SK-N-SH (cell line): ENCODE measurements around the gene MAGEA8. TPM values are rescaled to one million over a fixed set of nuclear protein-coding genes. Genes with fewer than 3 reads are reported as not detected.

Experiments
- CTCF ChIA-PET: fragments of 300-600, 350-600 bp; formaldehyde crosslinking; extraction: SDS; loops from one replicate; lab custom pipeline; 2021; lab: Yijun Ruan, JAX
- POLR2A ChIA-PET: fragments of 350-600 bp; sonication (Branson Sonifier 250); formaldehyde crosslinking; extraction: SDS; loops from one replicate; lab custom pipeline; 2020; ENCODE audit warnings: antibody characterized with exemption, inconsistent platforms; lab: Yijun Ruan, JAX
- DNase-seq: peaks from one replicate; pipeline ENCODE4 v3.0.0; 2012
- H2AFZ ChIP-seq: fragments of 200-600 bp; sonication (generic); 2 replicates; pipeline ENCODE4 v1.8.1; 2016; ENCODE audit warnings: antibody characterized with exemption, mild to moderate bottlenecking, low read depth
- H3F3A ChIP-seq: fragments of 200-600 bp; sonication (generic); replicated peaks from 2 replicates; pipeline ENCODE3; 2016; ENCODE audit warnings: antibody characterized with exemption, mild to moderate bottlenecking; ENCODE audit not compliant: insufficient read depth
- H3K27ac ChIP-seq, 2 experiments: fragments of 200-500 bp in 1 of 2; fragments of 200-600 bp in 1 of 2; sonication (Bioruptor generic) in 1 of 2; sonication (generic), shearing (Covaris generic) in 1 of 2; 2 replicates each; pipeline versions ENCODE4 v1.5.1 to v1.6.1; 2014 to 2016; ENCODE audit warnings: low read depth in 2 of 2, inconsistent platforms in 1 of 2, low read length in 1 of 2, mild to moderate bottlenecking in 1 of 2, mixed read lengths in 1 of 2
- H3K27me3 ChIP-seq: fragments of 200-600 bp; sonication (generic), shearing (Covaris generic); 2 replicates; pipeline ENCODE4 v1.6.1; 2016; ENCODE audit warnings: mixed run types; ENCODE audit not compliant: insufficient read depth
- H3K36me3 ChIP-seq, 2 experiments: fragments of 200-500 bp in 1 of 2; fragments of 200-600 bp in 1 of 2; sonication (Bioruptor generic) in 1 of 2; sonication (generic) in 1 of 2; replicated peaks in 1 of 2; 2 replicates each; pipeline versions ENCODE3 to v1.5.1; 2014 to 2016; ENCODE audit warnings: low read length in 1 of 2, mild to moderate bottlenecking in 1 of 2; ENCODE audit not compliant: insufficient read depth in 2 of 2, control insufficient read depth in 1 of 2
- H3K4me1 ChIP-seq, 2 experiments: fragments of 200-500 bp in 1 of 2; fragments of 200-600 bp in 1 of 2; sonication (Bioruptor generic) in 1 of 2; sonication (generic), shearing (Covaris generic) in 1 of 2; 2 replicates each; pipeline versions ENCODE4 v1.5.1 to v1.6.1; 2014 to 2016; ENCODE audit warnings: low read depth in 1 of 2, low read length in 1 of 2, mixed run types in 1 of 2; ENCODE audit not compliant: insufficient read depth in 2 of 2, control insufficient read depth in 1 of 2
- H3K4me2 ChIP-seq: fragments of 200-600 bp; sonication (generic), shearing (Covaris generic); 2 replicates; pipeline ENCODE4 v1.6.1; 2017; ENCODE audit warnings: mixed run types
- H3K4me3 ChIP-seq, 2 experiments: fragments of 200-500 bp in 1 of 2; fragments of 200-600 bp in 1 of 2; sonication (Bioruptor generic) in 1 of 2; sonication (generic), shearing (Covaris generic) in 1 of 2; 2 replicates each; pipeline versions ENCODE4 v1.5.1 to v1.8.1; 2014 to 2016; ENCODE audit warnings: low read depth in 2 of 2, inconsistent platforms in 1 of 2, low read length in 1 of 2, mild to moderate bottlenecking in 1 of 2, mixed read lengths in 1 of 2, moderate library complexity in 1 of 2
- H3K79me2 ChIP-seq: fragments of 200-600 bp; sonication (generic); 2 replicates; pipeline ENCODE4 v1.8.1; 2017; ENCODE audit warnings: mild to moderate bottlenecking; ENCODE audit not compliant: insufficient read depth
- H3K9ac ChIP-seq: fragments of 200-600 bp; sonication (generic); 2 replicates; pipeline ENCODE4 v1.6.1; 2017; ENCODE audit warnings: mixed run types
- H3K9me2 ChIP-seq: fragments of 200-600 bp; sonication (generic); 2 replicates; pipeline ENCODE4 v1.6.1; 2017; ENCODE audit warnings: mixed run types
- H3K9me3 ChIP-seq: fragments of 200-600 bp; sonication (generic); 2 replicates; pipeline ENCODE4 v1.6.1; 2017; ENCODE audit warnings: mixed run types, mild to moderate bottlenecking, moderate library complexity
- H4K20me1 ChIP-seq: fragments of 200-600 bp; sonication (generic); 2 replicates; pipeline ENCODE4 v1.6.1; 2017; ENCODE audit warnings: mild to moderate bottlenecking, mixed run types; ENCODE audit not compliant: insufficient read depth
- CHD2 ChIP-seq: fragments of 150-350 bp; IDR thresholded peaks from 2 replicates; pipeline ENCODE4 v1.6.1; 2018; ENCODE audit warnings: low read length; ENCODE audit not compliant: partially characterized antibody
- ELF1 ChIP-seq: IDR thresholded peaks from 2 replicates; pipeline ENCODE4 v1.4.0; 2012
- EP300 ChIP-seq, 2 experiments: IDR thresholded peaks; 2 replicates each; pipeline versions ENCODE4 v1.4.0 to v1.6.1; 2012; ENCODE audit warnings: borderline replicate concordance in 1 of 2, low read depth in 1 of 2, low read length in 1 of 2
- EZH2phosphoT487 ChIP-seq: fragments of 200-600 bp; sonication (generic); IDR thresholded peaks from 2 replicates; pipeline ENCODE4 v1.6.1; 2017; ENCODE audit warnings: low read depth, mixed run types, mild to moderate bottlenecking, antibody characterized with exemption, moderate library complexity, borderline replicate concordance
- FOSL2 ChIP-seq: IDR thresholded peaks from 2 replicates; pipeline ENCODE4 v1.4.0; 2012; ENCODE audit warnings: low read depth, mild to moderate bottlenecking, moderate library complexity, borderline replicate concordance
- GABPA ChIP-seq: IDR thresholded peaks from 2 replicates; pipeline ENCODE4 v1.4.0; 2012; ENCODE audit warnings: low read depth, mild to moderate bottlenecking
- GATA2 ChIP-seq: sonication (generic); formaldehyde crosslinking; IDR thresholded peaks from 2 replicates; pipeline ENCODE4 v1.5.0; 2020; ENCODE audit warnings: mild to moderate bottlenecking, missing genetic modification reagents
- IRF3 ChIP-seq: fragments of 150-350 bp; IDR thresholded peaks from 2 replicates; pipeline ENCODE4 v1.6.1; 2016; ENCODE audit warnings: mild to moderate bottlenecking, low read depth, low read length
- POLR2AphosphoS5 ChIP-seq: IDR thresholded peaks from 2 replicates; pipeline ENCODE4 v1.6.1; 2012; ENCODE audit warnings: low read depth, low read length
- RCOR1 ChIP-seq: fragments of 150-350 bp; IDR thresholded peaks from 2 replicates; pipeline ENCODE4 v1.6.1; 2017; ENCODE audit warnings: antibody characterized with exemption, low read length
- RFX5 ChIP-seq: IDR thresholded peaks from 2 replicates; pipeline ENCODE4 v1.6.1; 2012; ENCODE audit warnings: mild to moderate bottlenecking, improper control_type of control experiment, low read length
- RXRA ChIP-seq: IDR thresholded peaks from 2 replicates; pipeline ENCODE4 v1.4.0; 2012; ENCODE audit warnings: low read depth, mild to moderate bottlenecking, borderline replicate concordance
- TCF12 ChIP-seq: IDR thresholded peaks from 2 replicates; pipeline ENCODE4 v1.4.0; 2012
- WGBS: methylation state at CpG from one replicate; pipeline ENCODE4 v1.1.6; 2017; ENCODE audit warnings: low lambda C conversion rate; 5-methylcytosine and 5-hydroxymethylcytosine counted together
- polyA plus RNA-seq, 3 experiments: library from polyadenylated mRNA; depleted of rRNA; stranded (reverse); fragments of >200 nt; gene quantifications; 2 replicates each; pipeline ENCODE4 v1.2.3, GENCODE V29; 2012
- TF ChIP-seq, protein P1 (sequence below): IDR thresholded peaks from 2 replicates; pipeline ENCODE4 v1.4.0; 2012; ENCODE audit warnings: low read depth

The MAGEA8 gene
- polyA plus RNA-seq, 1 of the 3 experiments (the other 2 are of a cell fraction): 0.20 TPM

- no peak for DNase-seq
- POLR2A ChIA-PET: no interaction called here
- H3K36me3 ChIP-seq: no peaks in the 10 kb centered on the region
- H4K20me1 ChIP-seq: no peaks in the 10 kb centered on the region
- H3K27me3 ChIP-seq: peaks cover 12% of the 10 kb centered on the region; the same call in 1 of the 2 replicates
- TF ChIP-seq POLR2AphosphoS5 (no peak), RFX5 (no peak), CHD2 (no peak), EZH2phosphoT487 (no peak), RXRA (no peak), FOSL2 (no peak), IRF3 (no peak), ELF1 (no peak), GATA2 (CRISPR knock-in tag) (no peak), RCOR1 (no peak), EP300 (IDR thresholded peaks at IDR 0.05; ENCODE audit: borderline replicate concordance in 1 of 2, low read depth in 1 of 2, low read length in 1 of 2) (no peak), TCF12 (no peak)
- TF ChIP-seq, protein P1, sequence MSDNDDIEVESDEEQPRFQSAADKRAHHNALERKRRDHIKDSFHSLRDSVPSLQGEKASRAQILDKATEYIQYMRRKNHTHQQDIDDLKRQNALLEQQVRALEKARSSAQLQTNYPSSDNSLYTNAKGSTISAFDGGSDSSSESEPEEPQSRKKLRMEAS: no peak
- no peaks in the 10 kb centered on the region for H3K9me2 ChIP-seq
- H3F3A ChIP-seq: no peaks in the 10 kb centered on the region
- H3K4me3 ChIP-seq: no peak overlapping the region
- no peaks in the 10 kb centered on the region for H3K4me1 ChIP-seq
- no peak overlapping the region for H3K9ac ChIP-seq
- H3K79me2 ChIP-seq: no peaks in the 10 kb centered on the region
- H3K4me2 ChIP-seq: no peak overlapping the region
- CTCF ChIA-PET: no interaction called here
- H3K9me3 ChIP-seq: no peaks in the 10 kb centered on the region
- H2AFZ ChIP-seq: no peak overlapping the region
- H3K27ac ChIP-seq: no peak overlapping the region
Measured at GRCh38 chrX:149837639-149838038, 43.3 kb upstream of the MAGEA8 start.

DNA sequence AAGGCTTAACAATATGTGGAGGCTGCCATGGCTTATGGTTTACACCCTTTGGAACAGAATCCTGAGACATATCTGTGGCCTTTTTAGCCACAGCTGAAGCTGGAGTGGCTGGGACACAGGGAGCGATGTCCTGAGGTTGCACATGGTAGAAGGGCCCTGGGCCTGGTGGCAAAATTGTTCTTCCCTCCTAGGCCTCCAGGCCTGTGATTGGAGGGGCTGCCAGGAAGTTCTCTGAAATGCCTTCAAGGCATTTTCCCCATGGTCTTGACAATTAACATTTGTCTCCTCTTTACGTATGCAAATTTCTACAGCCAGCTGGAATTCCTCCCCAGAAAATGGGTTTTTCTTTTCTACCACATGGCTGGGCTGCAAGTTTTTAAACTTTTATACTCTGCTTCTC lies 39.1 kb upstream of the MAGEA8 start:
- CTCF ChIA-PET: no interaction called here
- no peaks in the 10 kb centered on the region for H3F3A ChIP-seq
- TF ChIP-seq GABPA: no peak
- TF ChIP-seq TCF12: no peak
- DNase-seq: no peak
- no peak overlapping the region for H3K9ac ChIP-seq
- H3K36me3 ChIP-seq: no peaks in the 10 kb centered on the region
- H2AFZ ChIP-seq: no peak overlapping the region
- H3K27me3 ChIP-seq: peaks cover 3% of the 10 kb centered on the region; the same call in 1 of the 2 replicates
- no peak overlapping the region for H3K27ac ChIP-seq
- no peaks in the 10 kb centered on the region for H3K9me3 ChIP-seq
- no peak overlapping the region for H3K4me2 ChIP-seq
- 14% methylated on average over 2 of the region's 2 CpGs for WGBS
- POLR2A ChIA-PET: no interaction called here
- no peaks in the 10 kb centered on the region for H3K79me2 ChIP-seq
- no peaks in the 10 kb centered on the region for H3K4me1 ChIP-seq
- H4K20me1 ChIP-seq: no peaks in the 10 kb centered on the region
- H3K4me3 ChIP-seq: no peak overlapping the region
- H3K9me2 ChIP-seq: no peaks in the 10 kb centered on the region
